KMS-11 (cell line): ENCODE data around the gene AHSP.

Experiments used
- H2AFZ ChIP-seq: fragments of 200-600 bp; sonication (generic); 2 replicates; pipeline ENCODE4 v1.6.1; 2016; ENCODE audit warnings: antibody characterized with exemption, mixed run types, low read depth
- H3K27ac ChIP-seq: fragments of 200-600 bp; sonication (generic); 2 replicates; pipeline ENCODE4 v1.6.1; 2016; ENCODE audit warnings: mild to moderate bottlenecking, mixed run types
- H3K27me3 ChIP-seq: fragments of 200-600 bp; sonication (generic); 2 replicates; pipeline ENCODE4 v1.6.1; 2017; ENCODE audit warnings: mild to moderate bottlenecking, low read depth, mixed run types, moderate library complexity; ENCODE audit not compliant: insufficient read depth
- H3K36me3 ChIP-seq: fragments of 200-600 bp; sonication (generic); 2 replicates; pipeline ENCODE4 v1.6.1; 2017; ENCODE audit warnings: mild to moderate bottlenecking, mixed run types; ENCODE audit not compliant: insufficient read depth
- H3K4me1 ChIP-seq: fragments of 200-600 bp; sonication (generic); 2 replicates; pipeline ENCODE4 v1.6.1; 2016; ENCODE audit warnings: mild to moderate bottlenecking, low read depth, mixed run types; ENCODE audit not compliant: poor library complexity, severe bottlenecking
- H3K4me2 ChIP-seq: fragments of 200-600 bp; sonication (generic); 2 replicates; pipeline ENCODE4 v1.7.0; 2016; ENCODE audit warnings: mild to moderate bottlenecking, mixed run types
- H3K4me3 ChIP-seq: fragments of 200-600 bp; sonication (generic); IDR thresholded peaks from 2 replicates; pipeline ENCODE4 v1.6.1; 2017; ENCODE audit warnings: low read depth, low read length, mixed read lengths; ENCODE audit not compliant: insufficient read depth
- H3K79me2 ChIP-seq: fragments of 200-600 bp; sonication (generic); 2 replicates; pipeline ENCODE4 v1.6.1; 2016; ENCODE audit warnings: low read depth, mixed run types; ENCODE audit not compliant: insufficient read depth
- H3K9ac ChIP-seq: fragments of 200-600 bp; sonication (generic); 2 replicates; pipeline ENCODE4 v1.6.1; 2016; ENCODE audit warnings: mild to moderate bottlenecking, mixed run types
- H4K20me1 ChIP-seq: fragments of 200-600 bp; sonication (generic); 2 replicates; pipeline ENCODE4 v1.6.1; 2016; ENCODE audit warnings: mild to moderate bottlenecking, mixed run types; ENCODE audit not compliant: insufficient read depth
- CTCF ChIP-seq: fragments of 200-600 bp; sonication (generic); conservative IDR thresholded peaks from 2 replicates; pipeline ENCODE4 v1.6.1; 2017; ENCODE audit warnings: low read depth, mild to moderate bottlenecking, antibody characterized with exemption, low read length, moderate library complexity, mixed read lengths

AHSP gene

GRCh38 chr16:31542763-31543162 is 15.1 kb downstream of the AHSP start:
- no peak overlapping the region for H3K27ac ChIP-seq
- H3K4me2 ChIP-seq, result no peak overlapping the region
- H4K20me1 ChIP-seq, result no peaks in the 10 kb centered on the region
- no peaks in the 10 kb centered on the region for H3K27me3 ChIP-seq
- TF ChIP-seq CTCF, result no peak
- no peaks in the 10 kb centered on the region for H3K36me3 ChIP-seq
- H2AFZ ChIP-seq, result no peak overlapping the region
- no peaks in the 10 kb centered on the region for H3K79me2 ChIP-seq
- no peak overlapping the region for H3K4me3 ChIP-seq
- H3K9ac ChIP-seq, result no peak overlapping the region
- H3K4me1 ChIP-seq, result no peaks in the 10 kb centered on the region

GRCh38 chr16:31561426-31562233 is 33.9 kb downstream of the AHSP start:
- no peak overlapping the region for H3K4me2 ChIP-seq
- no peaks in the 10 kb centered on the region for H3K27me3 ChIP-seq
- H3K4me3 ChIP-seq, result no peak overlapping the region
- no peak overlapping the region for H2AFZ ChIP-seq
- H4K20me1 ChIP-seq, result no peaks in the 10 kb centered on the region
- H3K9ac ChIP-seq, result no peak overlapping the region
- no peaks in the 10 kb centered on the region for H3K36me3 ChIP-seq
- H3K79me2 ChIP-seq, result no peaks in the 10 kb centered on the region
- H3K27ac ChIP-seq, result no peak overlapping the region
- no peak for TF ChIP-seq CTCF
- no peaks in the 10 kb centered on the region for H3K4me1 ChIP-seq

GRCh38 chr16:31568577-31569359 is 41.1 kb downstream of the AHSP start:
- TF ChIP-seq CTCF, result no peak
- no peak overlapping the region for H2AFZ ChIP-seq
- no peaks in the 10 kb centered on the region for H3K36me3 ChIP-seq
- no peak overlapping the region for H3K9ac ChIP-seq
- H3K79me2 ChIP-seq, result no peaks in the 10 kb centered on the region
- no peaks in the 10 kb centered on the region for H3K4me1 ChIP-seq
- H3K27me3 ChIP-seq, result no peaks in the 10 kb centered on the region
- no peak overlapping the region for H3K27ac ChIP-seq
- H4K20me1 ChIP-seq, result no peaks in the 10 kb centered on the region
- H3K4me2 ChIP-seq, result no peak overlapping the region
- H3K4me3 ChIP-seq, result no peak overlapping the region

GRCh38 chr16:31569360-31569717 is 41.6 kb downstream of the AHSP start:
- no peaks in the 10 kb centered on the region for H3K36me3 ChIP-seq
- H2AFZ ChIP-seq, result no peak overlapping the region
- no peaks in the 10 kb centered on the region for H4K20me1 ChIP-seq
- H3K27me3 ChIP-seq, result no peaks in the 10 kb centered on the region
- H3K4me3 ChIP-seq, result no peak overlapping the region
- no peak overlapping the region for H3K27ac ChIP-seq
- no peak overlapping the region for H3K4me2 ChIP-seq
- no peak for TF ChIP-seq CTCF
- H3K79me2 ChIP-seq, result no peaks in the 10 kb centered on the region
- no peaks in the 10 kb centered on the region for H3K4me1 ChIP-seq
- H3K9ac ChIP-seq, result no peak overlapping the region
